Activated CD4-positive, alpha-beta memory T cell treated with anti-CD3 and anti-CD28 coated beads for 36 hours (primary cell): ENCODE results near the gene MAN1A1. TPM values are rescaled to one million over a fixed set of nuclear protein-coding genes. Genes with fewer than 3 reads are reported as not detected.
"Not testable (repeated sequence)": the region's sequence is repeated elsewhere in the genome, so short reads cannot be mapped to it uniquely, and the experiment has no call there.

ENCODE experiments used
- CTCF ChIA-PET: fragments of 350-600 bp; sonication (Branson Sonifier 250); formaldehyde crosslinking; loops from one replicate; lab custom pipeline; 2021; ENCODE audit warnings: antibody characterized with exemption, inconsistent platforms; lab: Charles Lee
- POLR2A ChIA-PET: fragments of 350-600 bp; sonication (Branson Sonifier 250); formaldehyde crosslinking; loops from one replicate; lab custom pipeline; 2021; ENCODE audit warnings: antibody characterized with exemption; lab: Charles Lee
- DNase-seq: peaks from one replicate; pipeline ENCODE4 v3.0.0-alpha.2; 2020
- H3K27ac Mint-ChIP-seq: one replicate; pipeline ENCODE4 v1.8.0; 2021; ENCODE audit warnings: mixed read lengths
- H3K27me3 Mint-ChIP-seq: one replicate; pipeline ENCODE4 v1.8.0; 2021; ENCODE audit warnings: mixed read lengths
- H3K36me3 Mint-ChIP-seq: one replicate; pipeline ENCODE4 v1.8.0; 2021; ENCODE audit warnings: mixed read lengths
- H3K4me1 Mint-ChIP-seq: one replicate; pipeline ENCODE4 v1.8.0; 2021; ENCODE audit warnings: low read depth, mixed read lengths
- H3K4me3 Mint-ChIP-seq: one replicate; pipeline ENCODE4 v1.8.0; 2021; ENCODE audit warnings: mild to moderate bottlenecking, mixed read lengths
- H3K9me3 Mint-ChIP-seq: one replicate; pipeline ENCODE4 v1.8.0; 2021; ENCODE audit warnings: mixed read lengths
- intact Hi-C: fragments of 100-400 bp; cut with micrococcal nuclease; formaldehyde crosslinking; loops from one replicate; pipeline ENCODE4 v1.15.1; 2023
- total RNA-seq, 2 experiments: library from RNA; stranded (reverse); gene quantifications; one replicate each; pipeline ENCODE4 v1.2.3, GENCODE V29; 2021

MAN1A1 gene
- total RNA-seq, 2 experiments from 2014 or later, result 21.8 to 23.9 TPM

DNA sequence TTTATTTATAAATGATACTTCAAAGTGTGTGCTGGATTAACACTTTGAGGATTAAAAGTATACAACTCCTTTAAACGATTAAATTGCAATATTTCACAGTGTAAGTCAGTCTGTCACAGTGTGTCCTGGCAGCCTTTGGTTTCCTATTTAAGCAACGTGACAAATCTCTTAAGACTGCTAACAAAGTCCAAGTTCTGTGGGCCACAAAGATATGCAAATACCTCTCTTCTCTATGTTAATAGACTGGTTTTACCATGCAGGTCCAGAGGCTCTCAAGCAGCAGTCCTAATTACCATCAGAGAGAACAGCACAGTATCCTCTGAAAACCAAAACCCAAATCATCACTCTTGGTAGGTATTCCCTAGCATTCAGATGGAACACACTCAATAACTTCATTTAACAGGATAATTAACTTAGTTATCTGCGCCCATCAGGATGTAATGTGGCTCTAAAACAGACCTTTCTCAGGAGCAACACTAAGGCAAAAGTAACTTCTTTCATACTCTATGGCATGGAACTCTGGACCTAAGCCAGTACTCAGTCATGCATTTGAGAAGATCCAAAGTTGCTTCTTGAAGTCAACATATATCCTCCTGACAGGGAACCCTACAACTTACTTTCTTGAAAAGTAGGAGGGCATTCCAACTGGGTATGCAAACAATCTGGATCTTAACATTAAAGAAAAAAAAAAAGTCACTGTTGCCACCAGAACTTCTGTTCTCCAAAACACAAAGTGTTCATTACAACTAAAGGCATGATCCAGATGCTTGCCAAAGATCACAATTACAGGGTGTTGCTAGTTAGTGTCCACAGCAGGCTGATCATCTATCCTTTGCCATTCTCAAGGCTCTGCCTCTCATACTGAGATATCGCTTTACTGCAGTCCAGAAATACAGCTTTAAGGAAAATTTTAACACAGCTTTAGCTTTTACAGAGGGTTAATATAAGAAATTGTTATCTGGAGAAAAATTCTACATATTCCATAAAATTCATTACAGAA lies 53.2 kb downstream of the MAN1A1 start:
- H3K27ac Mint-ChIP-seq, result no peak overlapping the region
- H3K4me3 Mint-ChIP-seq, result no peak overlapping the region
- peaks cover 11% of the 10 kb centered on the region for H3K4me1 Mint-ChIP-seq
- no peak for DNase-seq
- intact Hi-C loops, result no loop called here
- H3K9me3 Mint-ChIP-seq, result no peaks in the 10 kb centered on the region
- peaks cover 6% of the 10 kb centered on the region for H3K36me3 Mint-ChIP-seq
- ChIA-PET CTCF (no interaction called here), POLR2A (no interaction called here)
- no peaks in the 10 kb centered on the region for H3K27me3 Mint-ChIP-seq

- H3K36me3 Mint-ChIP-seq, result peaks cover 11% of the 10 kb centered on the region
- peaks cover 11% of the 10 kb centered on the region for H3K4me1 Mint-ChIP-seq
- H3K4me3 Mint-ChIP-seq, result no peak overlapping the region
- ChIA-PET POLR2A (no interaction called here), CTCF (no interaction called here)
- no peak for DNase-seq
- no peak overlapping the region for H3K27ac Mint-ChIP-seq
- H3K9me3 Mint-ChIP-seq, result no peaks in the 10 kb centered on the region
- intact Hi-C loops, result loop anchor here (1.0 kb wide), 1 partner anchor 17 kb away; no protein-coding TSS in a partner anchor
- no peaks in the 10 kb centered on the region for H3K27me3 Mint-ChIP-seq
Observed at GRCh38 chr6:119294984-119295383, 54.6 kb downstream of the MAN1A1 start.

DNA sequence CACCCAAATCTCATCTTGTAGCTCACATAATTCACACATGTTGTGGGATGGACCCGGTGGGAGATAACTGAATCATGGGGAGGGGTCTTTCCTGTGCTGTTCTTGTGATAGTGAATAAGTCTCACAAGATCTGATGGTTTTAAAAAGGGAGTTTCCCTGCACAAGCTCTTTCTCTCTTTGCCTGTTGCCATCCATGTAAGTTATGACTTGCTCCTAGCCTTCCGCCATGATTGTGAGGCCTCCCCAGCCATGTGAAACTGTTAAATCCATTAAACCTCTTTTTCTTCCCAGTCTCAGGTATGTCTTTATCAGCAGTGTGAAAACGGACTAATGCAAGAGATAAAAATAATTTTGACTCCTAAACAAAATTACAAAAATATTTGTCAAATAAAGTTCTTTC lies 58.5 kb downstream of the MAN1A1 start:
- peaks cover 18% of the 10 kb centered on the region for H3K36me3 Mint-ChIP-seq
- H3K4me3 Mint-ChIP-seq, H3K27me3 Mint-ChIP-seq, POLR2A ChIA-PET, H3K9me3 Mint-ChIP-seq, H3K27ac Mint-ChIP-seq, CTCF ChIA-PET, intact Hi-C loops, DNase-seq: not testable (repeated sequence)
- H3K4me1 Mint-ChIP-seq, result peaks cover 12% of the 10 kb centered on the region

DNA sequence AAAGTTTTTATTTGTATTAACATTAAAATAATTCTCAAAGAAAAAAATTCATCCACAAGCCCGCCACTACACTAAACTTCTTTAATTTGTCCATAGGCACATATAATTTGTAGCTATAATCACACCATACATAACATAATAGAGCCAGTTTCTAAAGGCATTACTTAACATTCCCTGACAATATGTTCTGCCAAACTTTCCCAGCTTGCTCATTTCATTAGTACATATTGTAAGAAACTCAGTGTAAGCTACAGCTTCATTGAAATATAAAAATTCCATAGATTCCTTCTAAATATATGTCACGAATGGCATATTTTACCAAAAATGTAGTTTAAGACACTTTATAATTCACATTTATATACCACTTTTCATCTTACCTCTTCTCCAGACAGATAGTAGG lies 59.3 kb downstream of the MAN1A1 start:
- POLR2A ChIA-PET, result no interaction called here
- H3K36me3 Mint-ChIP-seq, result peaks cover 18% of the 10 kb centered on the region
- DNase-seq, result no peak
- no peak overlapping the region for H3K4me3 Mint-ChIP-seq
- CTCF ChIA-PET, result no interaction called here
- no peaks in the 10 kb centered on the region for H3K9me3 Mint-ChIP-seq
- intact Hi-C loops, result no loop called here
- peaks cover 10% of the 10 kb centered on the region for H3K4me1 Mint-ChIP-seq
- no peaks in the 10 kb centered on the region for H3K27me3 Mint-ChIP-seq
- no peak overlapping the region for H3K27ac Mint-ChIP-seq

GRCh38 chr6:119289651-119290050 lies 59.9 kb downstream of the MAN1A1 start:
- Mint-ChIP-seq H3K9me3 (peaks cover 2% of the 10 kb centered on the region), H3K4me3 (no peak overlapping the region), H3K27me3 (no peaks in the 10 kb centered on the region), H3K27ac (no peak overlapping the region), H3K36me3 (peaks cover 19% of the 10 kb centered on the region), H3K4me1 (peaks cover 4% of the 10 kb centered on the region)
- POLR2A ChIA-PET, result no interaction called here
- DNase-seq, result no peak
- intact Hi-C loops, result no loop called here
- CTCF ChIA-PET, result no interaction called here

DNA sequence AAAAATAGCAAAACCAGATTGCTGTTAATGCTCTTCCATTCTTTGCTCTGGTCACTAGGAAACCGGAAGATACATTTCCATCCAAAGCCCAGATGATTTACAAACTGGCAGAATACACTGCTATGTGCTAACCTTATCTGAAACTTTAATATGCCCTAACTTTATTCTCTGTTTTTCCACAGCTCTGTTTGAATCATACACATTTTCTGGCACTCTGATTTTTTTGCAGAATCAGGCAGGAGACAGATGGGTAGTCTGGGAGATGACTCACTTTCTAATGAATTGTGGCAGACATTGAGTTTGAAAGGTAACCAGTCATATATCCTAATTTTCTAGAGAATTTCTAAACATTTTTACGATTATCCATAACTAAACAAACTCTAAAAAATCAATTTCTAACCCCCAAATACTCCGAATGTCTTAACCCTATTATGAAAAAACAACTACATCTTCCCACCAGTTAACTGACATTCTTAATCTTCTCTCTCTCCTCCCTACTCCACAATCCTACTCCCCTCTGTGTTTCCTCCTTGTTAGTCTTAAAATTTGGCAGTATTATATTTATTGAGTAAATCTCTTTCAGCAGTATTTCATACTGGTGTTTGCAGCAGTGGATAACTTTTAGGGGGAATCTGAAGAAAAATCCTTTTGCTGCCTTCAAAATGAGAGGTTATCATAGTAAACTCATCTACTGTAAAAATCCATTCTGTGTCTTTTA lies 63.5 kb downstream of the MAN1A1 start:
- intact Hi-C loops, result no loop called here
- H3K4me3 Mint-ChIP-seq, result no peak overlapping the region
- no peak for DNase-seq
- H3K9me3 Mint-ChIP-seq, result peaks cover 2% of the 10 kb centered on the region
- peaks cover 10% of the 10 kb centered on the region for H3K4me1 Mint-ChIP-seq
- H3K27ac Mint-ChIP-seq, result no peak overlapping the region
- CTCF ChIA-PET, result no interaction called here
- POLR2A ChIA-PET, result no interaction called here
- peaks cover 25% of the 10 kb centered on the region for H3K36me3 Mint-ChIP-seq
- H3K27me3 Mint-ChIP-seq, result no peaks in the 10 kb centered on the region

DNA sequence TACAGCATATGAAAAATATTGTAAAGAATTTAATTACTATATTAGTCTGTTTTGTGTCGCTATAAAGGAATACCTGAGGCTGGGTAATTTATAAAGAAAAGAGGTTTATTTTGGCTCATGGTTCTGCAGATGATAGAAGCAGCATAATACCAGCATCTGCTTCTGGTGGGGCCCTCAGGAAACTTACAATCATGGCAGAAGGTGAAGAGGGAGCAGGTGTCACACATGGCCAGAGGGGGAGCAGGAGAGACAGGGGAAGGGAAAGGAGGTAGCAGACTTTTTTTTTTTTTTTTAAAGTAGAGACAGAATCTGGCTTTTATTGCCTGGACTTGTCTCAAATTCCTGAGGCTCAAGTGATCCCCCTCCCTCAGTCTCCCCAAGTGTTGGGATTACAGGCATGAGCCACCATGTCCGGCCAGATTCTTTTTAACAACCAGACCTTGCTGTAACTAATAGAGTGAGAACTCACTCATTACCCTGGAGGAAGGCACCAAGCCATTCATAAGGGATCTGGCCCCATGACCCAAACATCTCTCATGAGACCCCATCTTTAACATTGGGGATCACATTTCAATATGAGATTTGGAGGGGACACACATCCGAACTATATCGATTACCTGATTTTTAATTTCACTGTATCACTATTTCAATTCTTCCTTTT lies 64.6 kb downstream of the MAN1A1 start:
- DNase-seq, result peak; percentile 38
- no peak overlapping the region for H3K4me3 Mint-ChIP-seq
- no peak overlapping the region for H3K27ac Mint-ChIP-seq
- intact Hi-C loops, result no loop called here
- peaks cover 21% of the 10 kb centered on the region for H3K36me3 Mint-ChIP-seq
- H3K9me3 Mint-ChIP-seq, result peaks cover 2% of the 10 kb centered on the region
- ChIA-PET CTCF (no interaction called here), POLR2A (no interaction called here)
- H3K4me1 Mint-ChIP-seq, result peaks cover 11% of the 10 kb centered on the region
- no peaks in the 10 kb centered on the region for H3K27me3 Mint-ChIP-seq

- Mint-ChIP-seq H3K4me1 (peaks cover 11% of the 10 kb centered on the region), H3K27me3 (no peaks in the 10 kb centered on the region), H3K9me3 (peaks cover 2% of the 10 kb centered on the region), H3K27ac (no peak overlapping the region), H3K4me3 (no peak overlapping the region), H3K36me3 (peaks cover 15% of the 10 kb centered on the region)
- ChIA-PET POLR2A (no interaction called here), CTCF (no interaction called here)
- DNase-seq, result no peak
- intact Hi-C loops, result no loop called here
Observed at GRCh38 chr6:119283979-119284545, 65.5 kb downstream of the MAN1A1 start.

DNA sequence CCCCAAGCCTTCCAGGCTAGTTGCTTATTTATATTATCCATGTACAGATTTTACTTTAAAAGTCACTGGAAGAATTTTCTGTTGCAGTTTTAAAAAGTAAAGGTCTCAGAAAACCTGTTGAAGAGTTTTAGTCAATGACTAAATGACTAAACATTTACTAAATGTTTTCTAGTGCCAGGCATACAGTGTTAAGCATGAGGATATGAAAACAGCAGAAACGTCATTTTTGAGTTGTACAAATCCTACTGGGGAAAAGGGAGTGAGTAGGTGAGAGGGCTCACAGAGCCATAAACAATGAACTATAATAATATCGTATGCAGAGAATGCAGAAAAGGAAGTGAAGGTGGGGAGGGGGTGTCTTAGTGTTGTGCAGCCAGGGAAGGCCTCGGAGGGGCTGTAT lies 66.3 kb downstream of the MAN1A1 start:
- no peak overlapping the region for H3K4me3 Mint-ChIP-seq
- no peaks in the 10 kb centered on the region for H3K27me3 Mint-ChIP-seq
- peaks cover 11% of the 10 kb centered on the region for H3K4me1 Mint-ChIP-seq
- peaks cover 2% of the 10 kb centered on the region for H3K9me3 Mint-ChIP-seq
- POLR2A ChIA-PET, result no interaction called here
- CTCF ChIA-PET, result no interaction called here
- peaks cover 15% of the 10 kb centered on the region for H3K36me3 Mint-ChIP-seq
- intact Hi-C loops, result no loop called here
- no peak for DNase-seq
- no peak overlapping the region for H3K27ac Mint-ChIP-seq

DNA sequence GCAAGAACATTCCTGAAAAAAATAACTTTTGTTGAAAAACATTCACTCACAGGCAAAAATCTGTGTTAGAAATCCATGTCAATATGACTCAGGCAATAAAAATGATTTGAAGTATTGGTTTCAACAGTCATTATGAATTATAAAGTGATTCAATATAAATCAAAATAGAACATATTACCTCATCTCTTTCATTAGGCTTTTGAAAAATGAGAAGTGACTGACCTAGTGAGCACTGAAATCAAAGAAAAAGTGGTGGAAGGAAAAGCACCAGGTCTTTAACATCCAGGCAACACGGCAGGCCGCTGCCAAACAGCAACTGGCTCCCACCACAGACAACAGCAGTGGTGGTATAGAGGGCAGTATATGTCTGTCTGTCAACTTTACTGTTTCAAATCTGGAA lies 68.9 kb downstream of the MAN1A1 start:
- Mint-ChIP-seq H3K9me3 (peaks cover 2% of the 10 kb centered on the region), H3K27ac (no peak overlapping the region), H3K4me1 (peaks cover 7% of the 10 kb centered on the region), H3K36me3 (peaks cover 18% of the 10 kb centered on the region), H3K4me3 (no peak overlapping the region), H3K27me3 (no peaks in the 10 kb centered on the region)
- CTCF ChIA-PET, result no interaction called here
- POLR2A ChIA-PET, result no interaction called here
- DNase-seq, result no peak
- intact Hi-C loops, result no loop called here

DNA sequence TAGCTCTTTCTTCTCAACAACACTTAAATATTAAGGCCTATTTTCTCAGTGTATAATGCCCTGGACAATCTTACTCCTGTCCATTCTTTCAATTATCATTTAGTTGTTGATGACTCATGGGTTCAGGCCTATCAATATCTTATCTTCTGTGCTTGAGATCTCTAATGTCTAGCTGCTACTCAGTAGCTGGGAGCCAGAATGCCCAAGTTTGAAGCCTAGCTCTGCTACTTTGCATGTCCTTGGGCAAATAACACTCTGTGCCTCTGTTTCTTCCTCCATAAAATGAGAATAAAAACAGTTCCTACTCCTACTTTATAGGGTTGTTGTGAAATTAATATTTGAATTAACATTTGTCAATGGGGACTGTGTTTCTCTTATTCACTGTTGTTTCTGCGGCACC lies 69.5 kb downstream of the MAN1A1 start:
- DNase-seq, result no peak
- CTCF ChIA-PET, result no interaction called here
- no peak overlapping the region for H3K4me3 Mint-ChIP-seq
- H3K36me3 Mint-ChIP-seq, result peaks cover 18% of the 10 kb centered on the region
- no peak overlapping the region for H3K27ac Mint-ChIP-seq
- H3K4me1 Mint-ChIP-seq, result peaks cover 7% of the 10 kb centered on the region
- POLR2A ChIA-PET, result no interaction called here
- H3K27me3 Mint-ChIP-seq, result no peaks in the 10 kb centered on the region
- intact Hi-C loops, result no loop called here
- H3K9me3 Mint-ChIP-seq, result peaks cover 2% of the 10 kb centered on the region

- DNase-seq, result no peak
- H3K27ac Mint-ChIP-seq, result no peak overlapping the region
- H3K4me1 Mint-ChIP-seq, result peaks cover 7% of the 10 kb centered on the region
- intact Hi-C loops, result no loop called here
- ChIA-PET CTCF (no interaction called here), POLR2A (no interaction called here)
- H3K4me3 Mint-ChIP-seq, result no peak overlapping the region
- H3K9me3 Mint-ChIP-seq, result no peaks in the 10 kb centered on the region
- H3K27me3 Mint-ChIP-seq, result no peaks in the 10 kb centered on the region
- peaks cover 18% of the 10 kb centered on the region for H3K36me3 Mint-ChIP-seq
Observed at GRCh38 chr6:119278625-119279024, 70.9 kb downstream of the MAN1A1 start.
